Transverse colon (tissue), 4 donors: ENCODE data around the gene THEM4.

Experiments
- CTCF ChIP-seq, 5 experiments: fragments of 200-600 bp in 3 of 5; fragments of 450-650 bp in 2 of 5; sonication (generic) in 3 of 5; IDR thresholded peaks; 1 replicate in 2 of 5; 2 replicates in 3 of 5; pipeline ENCODE4 v1.5.1; 2016 to 2017; ENCODE audit warnings: antibody characterized with exemption in 5 of 5, inconsistent platforms in 3 of 5, mild to moderate bottlenecking in 2 of 5, moderate library complexity in 1 of 5
- EP300 ChIP-seq: sonication (generic); formaldehyde crosslinking; IDR thresholded peaks from one replicate; pipeline ENCODE4 v1.6.1; 2017; ENCODE audit warnings: antibody characterized with exemption, low read depth
- POLR2AphosphoS5 ChIP-seq, 3 donors: sonication (generic); formaldehyde crosslinking; IDR thresholded peaks; one replicate each; pipeline ENCODE4 v1.6.1; 2016; ENCODE audit warnings: antibody characterized with exemption in 3 of 3

GRCh38 chr1:151828921-151829320, 80.4 kb downstream of the THEM4 start:
- TF ChIP-seq EP300 (no peak), CTCF (IDR thresholded peaks at IDR 0.05) (no peak), POLR2AphosphoS5 (IDR thresholded peaks at IDR 0.05) (no peak)
